ENCODE measurements around the gene FANCE.

- TF ChIP-seq POLR2A (IDR thresholded peaks at IDR 0.05; ENCODE audit: borderline replicate concordance, extremely low read depth, insufficient read depth, insufficient read length), result no peak
- no peak for TF ChIP-seq CEBPB (IDR thresholded peaks at IDR 0.05; ENCODE audit: low read depth)
- no peak for TF ChIP-seq JUND (IDR thresholded peaks at IDR 0.05)
- no peak for TF ChIP-seq MAX (IDR thresholded peaks at IDR 0.05)
- TF ChIP-seq, protein P1, sequence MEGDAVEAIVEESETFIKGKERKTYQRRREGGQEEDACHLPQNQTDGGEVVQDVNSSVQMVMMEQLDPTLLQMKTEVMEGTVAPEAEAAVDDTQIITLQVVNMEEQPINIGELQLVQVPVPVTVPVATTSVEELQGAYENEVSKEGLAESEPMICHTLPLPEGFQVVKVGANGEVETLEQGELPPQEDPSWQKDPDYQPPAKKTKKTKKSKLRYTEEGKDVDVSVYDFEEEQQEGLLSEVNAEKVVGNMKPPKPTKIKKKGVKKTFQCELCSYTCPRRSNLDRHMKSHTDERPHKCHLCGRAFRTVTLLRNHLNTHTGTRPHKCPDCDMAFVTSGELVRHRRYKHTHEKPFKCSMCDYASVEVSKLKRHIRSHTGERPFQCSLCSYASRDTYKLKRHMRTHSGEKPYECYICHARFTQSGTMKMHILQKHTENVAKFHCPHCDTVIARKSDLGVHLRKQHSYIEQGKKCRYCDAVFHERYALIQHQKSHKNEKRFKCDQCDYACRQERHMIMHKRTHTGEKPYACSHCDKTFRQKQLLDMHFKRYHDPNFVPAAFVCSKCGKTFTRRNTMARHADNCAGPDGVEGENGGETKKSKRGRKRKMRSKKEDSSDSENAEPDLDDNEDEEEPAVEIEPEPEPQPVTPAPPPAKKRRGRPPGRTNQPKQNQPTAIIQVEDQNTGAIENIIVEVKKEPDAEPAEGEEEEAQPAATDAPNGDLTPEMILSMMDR (IDR thresholded peaks at IDR 0.05 in 2 of 3, conservative IDR thresholded peaks at IDR 0.05 in 1 of 3; ENCODE audit: borderline replicate concordance in 1 of 3, insufficient read depth in 1 of 3, low read depth in 2 of 3, low read length in 2 of 3), result no peak
- TF ChIP-seq SRF (IDR thresholded peaks at IDR 0.05; ENCODE audit: low read depth), result no peak
- no peak for TF ChIP-seq EZH2 (IDR thresholded peaks at IDR 0.05)
- no peak for TF ChIP-seq ZNF274 (IDR thresholded peaks at IDR 0.05; ENCODE audit: low read depth, low read length)
- no peak for TF ChIP-seq EGR1 (IDR thresholded peaks at IDR 0.05; ENCODE audit: low read depth)
- TF ChIP-seq, protein P2, sequence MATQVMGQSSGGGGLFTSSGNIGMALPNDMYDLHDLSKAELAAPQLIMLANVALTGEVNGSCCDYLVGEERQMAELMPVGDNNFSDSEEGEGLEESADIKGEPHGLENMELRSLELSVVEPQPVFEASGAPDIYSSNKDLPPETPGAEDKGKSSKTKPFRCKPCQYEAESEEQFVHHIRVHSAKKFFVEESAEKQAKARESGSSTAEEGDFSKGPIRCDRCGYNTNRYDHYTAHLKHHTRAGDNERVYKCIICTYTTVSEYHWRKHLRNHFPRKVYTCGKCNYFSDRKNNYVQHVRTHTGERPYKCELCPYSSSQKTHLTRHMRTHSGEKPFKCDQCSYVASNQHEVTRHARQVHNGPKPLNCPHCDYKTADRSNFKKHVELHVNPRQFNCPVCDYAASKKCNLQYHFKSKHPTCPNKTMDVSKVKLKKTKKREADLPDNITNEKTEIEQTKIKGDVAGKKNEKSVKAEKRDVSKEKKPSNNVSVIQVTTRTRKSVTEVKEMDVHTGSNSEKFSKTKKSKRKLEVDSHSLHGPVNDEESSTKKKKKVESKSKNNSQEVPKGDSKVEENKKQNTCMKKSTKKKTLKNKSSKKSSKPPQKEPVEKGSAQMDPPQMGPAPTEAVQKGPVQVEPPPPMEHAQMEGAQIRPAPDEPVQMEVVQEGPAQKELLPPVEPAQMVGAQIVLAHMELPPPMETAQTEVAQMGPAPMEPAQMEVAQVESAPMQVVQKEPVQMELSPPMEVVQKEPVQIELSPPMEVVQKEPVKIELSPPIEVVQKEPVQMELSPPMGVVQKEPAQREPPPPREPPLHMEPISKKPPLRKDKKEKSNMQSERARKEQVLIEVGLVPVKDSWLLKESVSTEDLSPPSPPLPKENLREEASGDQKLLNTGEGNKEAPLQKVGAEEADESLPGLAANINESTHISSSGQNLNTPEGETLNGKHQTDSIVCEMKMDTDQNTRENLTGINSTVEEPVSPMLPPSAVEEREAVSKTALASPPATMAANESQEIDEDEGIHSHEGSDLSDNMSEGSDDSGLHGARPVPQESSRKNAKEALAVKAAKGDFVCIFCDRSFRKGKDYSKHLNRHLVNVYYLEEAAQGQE (IDR thresholded peaks at IDR 0.05; ENCODE audit: low read depth), result no peak
- no peak for TF ChIP-seq EZH2phosphoT487 (IDR thresholded peaks at IDR 0.05; ENCODE audit: borderline replicate concordance)
- no peak for TF ChIP-seq ELF1 (IDR thresholded peaks at IDR 0.05; ENCODE audit: borderline replicate concordance, low read depth)
Measured at GRCh38 chr6:35417979-35418661, 34.0 kb upstream of the FANCE start.

All from HCT116 (cell line).